NCI-H69 (cell line): Measurements from ENCODE around the gene PLEKHH3.
"Not testable (repeated sequence)": the region's sequence is repeated elsewhere in the genome, so short reads cannot be mapped to it uniquely, and the experiment has no call there.

ENCODE experiments used
- DNase-seq: peaks from one replicate; lab custom pipeline; 2025; lab: John Stamatoyannopoulos, UW

Gene PLEKHH3

GRCh38 chr17:42670789-42671657, 5.8 kb downstream of the PLEKHH3 start:
- no peak for DNase-seq

- DNase-seq, result no peak
These were observed 6.6 kb downstream of the PLEKHH3 start for GRCh38 chr17:42669977-42670788.

- DNase-seq, result no peak
These were observed 7.2 kb downstream of the PLEKHH3 start for GRCh38 chr17:42669705-42669976.

GRCh38 chr17:42667088-42667951, 9.5 kb downstream of the PLEKHH3 start:
- DNase-seq, result peak; percentile 50

- not testable (repeated sequence) for DNase-seq
These were observed 10.7 kb downstream of the PLEKHH3 start for GRCh38 chr17:42666126-42666525.

GRCh38 chr17:42665581-42666001, 11.2 kb downstream of the PLEKHH3 start:
- DNase-seq, result no peak

- peak; percentile 26 for DNase-seq
These were observed 16.0 kb downstream of the PLEKHH3 start for GRCh38 chr17:42660692-42661345.

- DNase-seq, result not testable (repeated sequence)
These were observed 16.9 kb downstream of the PLEKHH3 start for GRCh38 chr17:42659932-42660274.

GRCh38 chr17:42659079-42659931, 17.5 kb downstream of the PLEKHH3 start, which contains the start of gene TUBG2:
Gene TUBG2, plus strand, starts transcription at chr17:42659284. Its CDS starts 220 bp downstream, at chr17:42659504.
- peak; percentile 98 for DNase-seq

- no peak for DNase-seq
These were observed 18.8 kb downstream of the PLEKHH3 start for GRCh38 chr17:42657824-42658588.

GRCh38 chr17:42655528-42655927, 21.3 kb downstream of the PLEKHH3 start:
- DNase-seq, result no peak

GRCh38 chr17:42653179-42654124, 23.3 kb downstream of the PLEKHH3 start:
- no peak for DNase-seq

GRCh38 chr17:42651392-42651791, 25.4 kb downstream of the PLEKHH3 start:
- no peak for DNase-seq

- no peak for DNase-seq
These were observed 29.0 kb downstream of the PLEKHH3 start for GRCh38 chr17:42647778-42648177.

GRCh38 chr17:42642336-42642735, 34.5 kb downstream of the PLEKHH3 start:
- peak; percentile 44 for DNase-seq

- no peak for DNase-seq
These were observed 36.7 kb downstream of the PLEKHH3 start for GRCh38 chr17:42640121-42640520.

- no peak for DNase-seq
These were observed 37.2 kb downstream of the PLEKHH3 start for GRCh38 chr17:42639525-42640113.

- DNase-seq, result no peak
These were observed 43.8 kb downstream of the PLEKHH3 start for GRCh38 chr17:42632949-42633444.
